ENCODE measurements around the gene USP24.

DNA sequence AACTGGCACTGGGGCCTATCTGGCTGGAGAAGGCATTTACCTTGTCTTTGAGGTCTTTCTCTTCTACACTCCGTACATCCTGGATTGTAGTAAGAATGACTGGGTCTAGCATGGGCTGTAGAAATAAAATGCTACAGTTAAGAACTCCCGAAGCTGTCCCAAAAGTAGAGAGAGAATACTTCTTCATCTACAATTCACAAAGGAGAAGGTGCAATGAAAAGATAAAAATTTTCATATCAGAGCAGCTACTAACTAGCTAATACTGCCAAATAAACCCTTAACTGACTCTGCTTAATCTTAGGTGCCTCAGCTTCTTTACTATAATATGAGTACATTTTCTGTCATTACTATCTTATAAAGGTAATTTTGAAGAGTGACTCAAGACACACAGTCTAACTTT is 55.6 kb downstream of the USP24 start:
- TF ChIP-seq GATA2 (IDR thresholded peaks at IDR 0.05; ENCODE audit: insufficient read depth, insufficient read length, low read depth, low read length) (no peak), MYC (IDR thresholded peaks at IDR 0.05; ENCODE audit: low read depth, low read length) (no peak), EZH2 (IDR thresholded peaks at IDR 0.05; ENCODE audit: borderline replicate concordance, low read depth, low read length, severe bottlenecking) (no peak), POLR2AphosphoS5 (IDR thresholded peaks at IDR 0.05; ENCODE audit: insufficient read depth, low read depth, low read length) (no peak), JUN (IDR thresholded peaks at IDR 0.05; ENCODE audit: borderline replicate concordance, insufficient read depth, insufficient read length, low read depth) (no peak)
- TF ChIP-seq, protein P1, sequence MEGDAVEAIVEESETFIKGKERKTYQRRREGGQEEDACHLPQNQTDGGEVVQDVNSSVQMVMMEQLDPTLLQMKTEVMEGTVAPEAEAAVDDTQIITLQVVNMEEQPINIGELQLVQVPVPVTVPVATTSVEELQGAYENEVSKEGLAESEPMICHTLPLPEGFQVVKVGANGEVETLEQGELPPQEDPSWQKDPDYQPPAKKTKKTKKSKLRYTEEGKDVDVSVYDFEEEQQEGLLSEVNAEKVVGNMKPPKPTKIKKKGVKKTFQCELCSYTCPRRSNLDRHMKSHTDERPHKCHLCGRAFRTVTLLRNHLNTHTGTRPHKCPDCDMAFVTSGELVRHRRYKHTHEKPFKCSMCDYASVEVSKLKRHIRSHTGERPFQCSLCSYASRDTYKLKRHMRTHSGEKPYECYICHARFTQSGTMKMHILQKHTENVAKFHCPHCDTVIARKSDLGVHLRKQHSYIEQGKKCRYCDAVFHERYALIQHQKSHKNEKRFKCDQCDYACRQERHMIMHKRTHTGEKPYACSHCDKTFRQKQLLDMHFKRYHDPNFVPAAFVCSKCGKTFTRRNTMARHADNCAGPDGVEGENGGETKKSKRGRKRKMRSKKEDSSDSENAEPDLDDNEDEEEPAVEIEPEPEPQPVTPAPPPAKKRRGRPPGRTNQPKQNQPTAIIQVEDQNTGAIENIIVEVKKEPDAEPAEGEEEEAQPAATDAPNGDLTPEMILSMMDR (IDR thresholded peaks at IDR 0.05; ENCODE audit: extremely low read depth in 1 of 2, insufficient read depth in 1 of 2, low read depth in 1 of 2, low read length in 2 of 2), result no peak
- TF ChIP-seq, protein P2, sequence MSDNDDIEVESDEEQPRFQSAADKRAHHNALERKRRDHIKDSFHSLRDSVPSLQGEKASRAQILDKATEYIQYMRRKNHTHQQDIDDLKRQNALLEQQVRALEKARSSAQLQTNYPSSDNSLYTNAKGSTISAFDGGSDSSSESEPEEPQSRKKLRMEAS (IDR thresholded peaks at IDR 0.05; ENCODE audit: insufficient read depth, insufficient read length), result no peak

All from endothelial cell of umbilical vein (primary cell).